HFFc6 (cell line): Measurements from ENCODE around the gene ACSM2A. TPM values are rescaled to one million over a fixed set of nuclear protein-coding genes. Genes with fewer than 3 reads are reported as not detected.
"Not testable (repeated sequence)": the region's sequence is repeated elsewhere in the genome, so short reads cannot be mapped to it uniquely, and the experiment has no call there.

Experiments used
- DNase-seq: peaks from one replicate; pipeline ENCODE4 v3.0.0-alpha.2; 2018
- H3K27ac Mint-ChIP-seq: 2 replicates; pipeline ENCODE4 v1.8.0; 2020; ENCODE audit warnings: mild to moderate bottlenecking, mixed read lengths
- H3K27me3 Mint-ChIP-seq: 2 replicates; pipeline ENCODE4 v1.8.0; 2021; ENCODE audit warnings: mild to moderate bottlenecking, moderate library complexity, mixed read lengths; ENCODE audit not compliant: insufficient read depth
- H3K36me3 Mint-ChIP-seq: 2 replicates; pipeline ENCODE4 v1.8.0; 2021; ENCODE audit warnings: low read depth, mixed read lengths
- H3K4me1 Mint-ChIP-seq: 2 replicates; pipeline ENCODE4 v1.8.0; 2020; ENCODE audit warnings: low read depth, mixed read lengths
- H3K4me3 Mint-ChIP-seq: 2 replicates; pipeline ENCODE4 v1.8.0; 2020; ENCODE audit warnings: mild to moderate bottlenecking, moderate library complexity, mixed read lengths
- H3K9me3 Mint-ChIP-seq: 2 replicates; pipeline ENCODE4 v1.8.0; 2020; ENCODE audit warnings: mild to moderate bottlenecking, mixed read lengths
- CTCF ChIP-seq: fragments of 200-600 bp; sonication (generic); IDR thresholded peaks from 2 replicates; pipeline ENCODE4 v1.5.0; 2021; ENCODE audit warnings: antibody characterized with exemption, mild to moderate bottlenecking
- total RNA-seq, 6 experiments: library from RNA; stranded (reverse); fragmentation: NEBNext Ultra II Directional; extraction: Animal tissue kit (Norgen Biotek cat#: 25700); gene quantifications; 2 replicates in 1 of 6; 3 replicates in 5 of 6; pipeline ENCODE4 v1.2.3, GENCODE V29; 2021

The ACSM2A gene
- total RNA-seq, 6 experiments from 2014 or later = not detected

GRCh38 chr16:20411055-20411454 is 40.3 kb upstream of the ACSM2A start:
- no peak overlapping the region for H3K4me3 Mint-ChIP-seq
- H3K9me3 Mint-ChIP-seq = peaks cover 20% of the 10 kb centered on the region
- peaks cover 2% of the 10 kb centered on the region; the same call in 1 of the 2 replicates for H3K27me3 Mint-ChIP-seq
- DNase-seq = no peak
- H3K4me1 Mint-ChIP-seq = no peaks in the 10 kb centered on the region
- no peak overlapping the region for H3K27ac Mint-ChIP-seq
- no peak for TF ChIP-seq CTCF
- 0 out of 2 replicates have a peak, but pooled peaks cover 3% of the 10 kb centered on the region for H3K36me3 Mint-ChIP-seq

- no peaks in the 10 kb centered on the region for H3K4me1 Mint-ChIP-seq
- no peak for DNase-seq
- H3K36me3 Mint-ChIP-seq = no peaks in the 10 kb centered on the region
- no peak for TF ChIP-seq CTCF
- peaks cover 4% of the 10 kb centered on the region for H3K9me3 Mint-ChIP-seq
- H3K27ac Mint-ChIP-seq = no peak overlapping the region
- H3K27me3 Mint-ChIP-seq = no peaks in the 10 kb centered on the region
- no peak overlapping the region for H3K4me3 Mint-ChIP-seq
Measured at GRCh38 chr16:20415541-20415940, 35.8 kb upstream of the ACSM2A start.

GRCh38 chr16:20419093-20419492 is 32.2 kb upstream of the ACSM2A start:
- H3K27ac Mint-ChIP-seq, H3K36me3 Mint-ChIP-seq, H3K4me1 Mint-ChIP-seq, DNase-seq, H3K4me3 Mint-ChIP-seq, H3K27me3 Mint-ChIP-seq: not testable (repeated sequence)
- peaks cover 13% of the 10 kb centered on the region for H3K9me3 Mint-ChIP-seq

- not testable (repeated sequence) for H3K4me3 Mint-ChIP-seq, H3K27ac Mint-ChIP-seq, H3K27me3 Mint-ChIP-seq, H3K36me3 Mint-ChIP-seq, DNase-seq, H3K4me1 Mint-ChIP-seq
- H3K9me3 Mint-ChIP-seq = peaks cover 21% of the 10 kb centered on the region
Measured at GRCh38 chr16:20421748-20422147, 29.6 kb upstream of the ACSM2A start.

- peaks cover 29% of the 10 kb centered on the region for H3K9me3 Mint-ChIP-seq
- H3K36me3 Mint-ChIP-seq, H3K4me1 Mint-ChIP-seq, H3K27me3 Mint-ChIP-seq, H3K27ac Mint-ChIP-seq, DNase-seq, H3K4me3 Mint-ChIP-seq: not testable (repeated sequence)
Measured at GRCh38 chr16:20423772-20424128, 27.6 kb upstream of the ACSM2A start.

GRCh38 chr16:20424129-20424866 is 27.0 kb upstream of the ACSM2A start:
- Mint-ChIP-seq H3K9me3 (peaks cover 29% of the 10 kb centered on the region), H3K27me3 (no peaks in the 10 kb centered on the region; the same call in 1 of the 2 replicates), H3K4me1 (no peaks in the 10 kb centered on the region), H3K27ac (no peak overlapping the region), H3K36me3 (no peaks in the 10 kb centered on the region), H3K4me3 (no peak overlapping the region)
- DNase-seq = no peak
- TF ChIP-seq CTCF = no peak

GRCh38 chr16:20427401-20427797 is 23.9 kb upstream of the ACSM2A start:
- H3K27ac Mint-ChIP-seq, H3K36me3 Mint-ChIP-seq, H3K4me1 Mint-ChIP-seq, H3K27me3 Mint-ChIP-seq, H3K4me3 Mint-ChIP-seq, DNase-seq: not testable (repeated sequence)
- peaks cover 32% of the 10 kb centered on the region for H3K9me3 Mint-ChIP-seq

GRCh38 chr16:20429499-20429898 is 21.8 kb upstream of the ACSM2A start:
- H3K27ac Mint-ChIP-seq, DNase-seq, H3K27me3 Mint-ChIP-seq, H3K4me3 Mint-ChIP-seq, H3K4me1 Mint-ChIP-seq, H3K36me3 Mint-ChIP-seq: not testable (repeated sequence)
- peaks cover 32% of the 10 kb centered on the region for H3K9me3 Mint-ChIP-seq

- H3K27ac Mint-ChIP-seq, H3K4me1 Mint-ChIP-seq: not testable (repeated sequence)
- H3K9me3 Mint-ChIP-seq = peaks cover 29% of the 10 kb centered on the region
Measured at GRCh38 chr16:20430480-20430879, 20.8 kb upstream of the ACSM2A start.

More at GRCh38 chr16:20430480-20430879, 20.8 kb upstream of the ACSM2A start:
- H3K4me3 Mint-ChIP-seq, H3K27me3 Mint-ChIP-seq, DNase-seq, H3K36me3 Mint-ChIP-seq: not testable (repeated sequence)
